NCI-H82 treated with DMSO at 0.1 percent for 48 hours (cell line): ENCODE data around the gene KIF26B.

Experiments
- DNase-seq: peaks from one replicate; lab custom pipeline; 2025; ENCODE audit not compliant: unreplicated experiment; lab: John Stamatoyannopoulos, UW

KIF26B gene

GRCh38 chr1:245582026-245582425 is 427.2 kb downstream of the KIF26B start:
- DNase-seq = no peak

- DNase-seq = no peak
These were observed 428.3 kb downstream of the KIF26B start for GRCh38 chr1:245583081-245583480.

- DNase-seq = no peak
These were observed 429.0 kb downstream of the KIF26B start for GRCh38 chr1:245583575-245584330.

- DNase-seq = no peak
These were observed 430.6 kb downstream of the KIF26B start for GRCh38 chr1:245585252-245585959.

- DNase-seq = no peak
These were observed 432.8 kb downstream of the KIF26B start for GRCh38 chr1:245587435-245588115.

- DNase-seq = no peak
These were observed 433.4 kb downstream of the KIF26B start for GRCh38 chr1:245588116-245588639.

- DNase-seq = no peak
These were observed 434.5 kb downstream of the KIF26B start for GRCh38 chr1:245589316-245589715.

- DNase-seq = no peak
These were observed 435.1 kb downstream of the KIF26B start for GRCh38 chr1:245589906-245590305.

GRCh38 chr1:245590726-245591125 is 435.9 kb downstream of the KIF26B start:
- no peak for DNase-seq

- DNase-seq = no peak
These were observed 436.8 kb downstream of the KIF26B start for GRCh38 chr1:245591346-245592188.

GRCh38 chr1:245592189-245592460 is 437.3 kb downstream of the KIF26B start:
- no peak for DNase-seq

- no peak for DNase-seq
These were observed 443.9 kb downstream of the KIF26B start for GRCh38 chr1:245598524-245599305.

GRCh38 chr1:245599371-245600174 is 444.8 kb downstream of the KIF26B start:
- no peak for DNase-seq

GRCh38 chr1:245600658-245601057 is 445.9 kb downstream of the KIF26B start:
- DNase-seq = no peak

GRCh38 chr1:245603311-245603865 is 448.6 kb downstream of the KIF26B start:
- DNase-seq = no peak

- no peak for DNase-seq
These were observed 450.2 kb downstream of the KIF26B start for GRCh38 chr1:245604979-245605378.

- DNase-seq = no peak
These were observed 450.8 kb downstream of the KIF26B start for GRCh38 chr1:245605480-245606156.

- no peak for DNase-seq
These were observed 451.5 kb downstream of the KIF26B start for GRCh38 chr1:245606157-245606725.
